Liver (tissue), 3 donors: ENCODE results near the gene MRPL55.

ENCODE experiments used
- CTCF ChIP-seq: fragments of 150-350 bp; IDR thresholded peaks from 2 replicates; pipeline ENCODE4 v1.5.1; 2017; ENCODE audit warnings: improper control_type of control experiment, low read depth, low read length; ENCODE audit not compliant: missing input control
- EGR1 ChIP-seq, 2 donors: IDR thresholded peaks; 2 replicates each; pipeline ENCODE4 v1.6.1; 2016 to 2018; ENCODE audit warnings: antibody characterized with exemption in 2 of 2, low read depth in 2 of 2
- FOXA1 ChIP-seq: IDR thresholded peaks from 2 replicates; pipeline ENCODE4 v1.6.1; 2016; ENCODE audit warnings: antibody characterized with exemption
- MAX ChIP-seq: IDR thresholded peaks from 2 replicates; pipeline ENCODE4 v1.6.1; 2016; ENCODE audit warnings: antibody characterized with exemption
- REST ChIP-seq: IDR thresholded peaks from 2 replicates; pipeline ENCODE4 v1.6.1; 2016; ENCODE audit warnings: antibody characterized with exemption, mild to moderate bottlenecking
- SP1 ChIP-seq: IDR thresholded peaks from 2 replicates; pipeline ENCODE4 v1.6.1; 2018; ENCODE audit warnings: antibody characterized with exemption, mild to moderate bottlenecking
- TAF1 ChIP-seq: conservative IDR thresholded peaks from 2 replicates; pipeline ENCODE4 v1.6.1; 2016; ENCODE audit warnings: antibody characterized with exemption, mild to moderate bottlenecking
- YY1 ChIP-seq: IDR thresholded peaks from 2 replicates; pipeline ENCODE4 v1.6.1; 2016; ENCODE audit warnings: antibody characterized with exemption, mild to moderate bottlenecking
- donor health status: healthy.
- donor health status: healthy.

GRCh38 chr1:228147768-228148167, 38.7 kb upstream of the MRPL55 start:
- TF ChIP-seq SP1 (no peak), CTCF (no peak), REST (no peak), MAX (no peak), FOXA1 (no peak), EGR1 (IDR thresholded peaks at IDR 0.05; ENCODE audit: low read depth in 2 of 2) (no peak), TAF1 (no peak), YY1 (no peak)
